Esophagus muscularis mucosa (tissue), 4 donors: ENCODE measurements around the gene CCNL1.

Source experiments
- CTCF ChIP-seq, 3 experiments: fragments of 200-600 bp in 2 of 3; fragments of 450-650 bp in 1 of 3; sonication (generic) in 2 of 3; IDR thresholded peaks; one replicate each; pipeline ENCODE4 v1.5.1; 2017 to 2019; ENCODE audit warnings: antibody characterized with exemption in 3 of 3, mild to moderate bottlenecking in 2 of 3, moderate library complexity in 1 of 3
- EP300 ChIP-seq: sonication (generic); formaldehyde crosslinking; IDR thresholded peaks from one replicate; pipeline ENCODE4 v1.6.1; 2017; ENCODE audit warnings: antibody characterized with exemption
- POLR2A ChIP-seq: fragments of 450-650 bp; IDR thresholded peaks from one replicate; pipeline ENCODE4 v1.6.1; 2017; ENCODE audit warnings: antibody characterized with exemption, moderate library complexity, mild to moderate bottlenecking, low read depth

GRCh38 chr3:157132341-157132740, 27.6 kb downstream of the CCNL1 start:
- no peak for TF ChIP-seq CTCF (IDR thresholded peaks at IDR 0.05)
- TF ChIP-seq POLR2A: no peak
- no peak for TF ChIP-seq EP300
